ENCODE measurements around the gene MYL6B. TPM values are rescaled to one million over a fixed set of nuclear protein-coding genes. Genes with fewer than 3 reads are reported as not detected.
"Not testable (repeated sequence)": the region's sequence is repeated elsewhere in the genome, so short reads cannot be mapped to it uniquely, and the experiment has no call there.

Gene MYL6B
- total RNA-seq, 1 experiment from 2014 or later: 66.5 TPM

GRCh38 chr12:56154818-56155217 is 2.4 kb downstream of the MYL6B start:
- Histone ChIP-seq H3K36me3 (ENCODE audit: control insufficient read depth, insufficient read depth, low read length) (peaks cover 5% of the 10 kb centered on the region; the same call in 1 of the 2 replicates), H3K27ac (ENCODE audit: low read length) (no peak overlapping the region; the same call in 1 of the 2 replicates), H3K4me1 (ENCODE audit: control insufficient read depth, insufficient read depth, low read length) (peaks cover 33% of the 10 kb centered on the region), H3K4me3 (ENCODE audit: low read depth in 2 of 2, low read length in 2 of 2) (no peak overlapping the region), H3K9me3 (ENCODE audit: control insufficient read depth, insufficient read depth, low read depth, low read length) (no peaks in the 10 kb centered on the region), H3K27me3 (ENCODE audit: control insufficient read depth, insufficient read depth, low read length) (no peaks in the 10 kb centered on the region)
- ChIA-PET POLR2A (no interaction called here), CTCF (interaction anchor here (0.5 kb wide), 1 partner anchor 35 kb away, joined by 4 read pairs; no protein-coding TSS in a partner anchor)
- intact Hi-C loops (cut with micrococcal nuclease; ENCODE audit: unreplicated experiment): loop anchor here (5.0 kb wide), 1 partner anchor 38 kb away; the partner anchor contains the start of genes RPL41 and ZC3H10
- DNase-seq (ENCODE audit: low read depth, low spot score): no peak
- TF ChIP-seq SIN3A (IDR thresholded peaks at IDR 0.05; ENCODE audit: borderline replicate concordance, insufficient read depth, low read depth, low read length) (no peak), TCF7L2 (IDR thresholded peaks at IDR 0.05; ENCODE audit: low read depth, low read length) (no peak), CTCF (IDR thresholded peaks at IDR 0.05) (no peak), REST (IDR thresholded peaks at IDR 0.05; ENCODE audit: insufficient read depth in 1 of 2, low read depth in 2 of 2, low read length in 1 of 2) (no peak), POLR2AphosphoS5 (IDR thresholded peaks at IDR 0.05; ENCODE audit: low read depth, low read length) (no peak)
- BruUV-seq (replicated peaks): no TSS peak
- ATAC-seq: no peak
- in situ Hi-C loops (cut with HindIII; ENCODE audit: low pct_unique_long_range_greater_than_20kb, low sequenced_read_pairs): no loop called here

GRCh38 chr12:56155256-56155845 is 3.0 kb downstream of the MYL6B start:
- no peaks in the 10 kb centered on the region for H3K27me3 ChIP-seq (ENCODE audit: control insufficient read depth, insufficient read depth, low read length)
- intact Hi-C loops (cut with micrococcal nuclease; ENCODE audit: unreplicated experiment): loop anchor here (5.0 kb wide), 1 partner anchor 38 kb away; the partner anchor contains the start of genes RPL41 and ZC3H10
- DNase-seq (ENCODE audit: low read depth, low spot score) (no peak), ATAC-seq (no peak)
- BruUV-seq (replicated peaks): no TSS peak
- H3K36me3 ChIP-seq (ENCODE audit: control insufficient read depth, insufficient read depth, low read length): peaks cover 5% of the 10 kb centered on the region; the same call in 1 of the 2 replicates
- in situ Hi-C loops (cut with HindIII; ENCODE audit: low pct_unique_long_range_greater_than_20kb, low sequenced_read_pairs): no loop called here
- H3K27ac ChIP-seq (ENCODE audit: low read length): no peak overlapping the region
- TF ChIP-seq SIN3A (IDR thresholded peaks at IDR 0.05; ENCODE audit: borderline replicate concordance, insufficient read depth, low read depth, low read length): no peak
- TF ChIP-seq POLR2AphosphoS5 (IDR thresholded peaks at IDR 0.05; ENCODE audit: low read depth, low read length): no peak
- no peak for TF ChIP-seq TCF7L2 (IDR thresholded peaks at IDR 0.05; ENCODE audit: low read depth, low read length)
- no peak for TF ChIP-seq CTCF (IDR thresholded peaks at IDR 0.05)
- no peak for TF ChIP-seq REST (IDR thresholded peaks at IDR 0.05; ENCODE audit: insufficient read depth in 1 of 2, low read depth in 2 of 2, low read length in 1 of 2)
- peaks cover 38% of the 10 kb centered on the region for H3K4me1 ChIP-seq (ENCODE audit: control insufficient read depth, insufficient read depth, low read length)
- ChIA-PET CTCF (interaction anchor here (0.5 kb wide), 1 partner anchor 35 kb away, joined by 4 read pairs; no protein-coding TSS in a partner anchor), POLR2A (interaction anchor here (0.6 kb wide), 1 partner anchor 36 kb away, joined by 3 read pairs; no protein-coding TSS in a partner anchor)
- no peak overlapping the region for H3K4me3 ChIP-seq (ENCODE audit: low read depth in 2 of 2, low read length in 2 of 2)
- no peaks in the 10 kb centered on the region for H3K9me3 ChIP-seq (ENCODE audit: control insufficient read depth, insufficient read depth, low read depth, low read length)

- H3K27me3 ChIP-seq (ENCODE audit: control insufficient read depth, insufficient read depth, low read length); ATAC-seq; DNase-seq (ENCODE audit: low read depth, low spot score); CTCF ChIA-PET; BruUV-seq (replicated peaks); in situ Hi-C loops (cut with HindIII; ENCODE audit: low pct_unique_long_range_greater_than_20kb, low sequenced_read_pairs); H3K9me3 ChIP-seq (ENCODE audit: control insufficient read depth, insufficient read depth, low read depth, low read length); POLR2A ChIA-PET; H3K36me3 ChIP-seq (ENCODE audit: control insufficient read depth, insufficient read depth, low read length): not testable (repeated sequence)
- peak overlapping the region; percentile 74 to 78; a peak in 3 of 4 replicates for H3K4me3 ChIP-seq (ENCODE audit: low read depth in 2 of 2, low read length in 2 of 2)
- H3K27ac ChIP-seq (ENCODE audit: low read length): peak overlapping the region; percentile 92
- intact Hi-C loops (cut with micrococcal nuclease; ENCODE audit: unreplicated experiment): loop anchor here (5.0 kb wide), 1 partner anchor 39 kb away; the partner anchor contains the start of genes RPL41 and ZC3H10
- peaks cover 39% of the 10 kb centered on the region for H3K4me1 ChIP-seq (ENCODE audit: control insufficient read depth, insufficient read depth, low read length)
Observed at GRCh38 chr12:56156464-56157200, 4.2 kb downstream of the MYL6B start.

Data from Panc1 (cell line).